K562 (cell line): ENCODE measurements around the gene KCNQ5. TPM values are rescaled to one million over a fixed set of nuclear protein-coding genes. Genes with fewer than 3 reads are reported as not detected.

Experiments used
- ATAC-seq: fragments of 200-7000 bp; cut with Tn5 transposase; 3 replicates; pipeline ENCODE4 v1.9.1; 2020; ENCODE audit warnings: moderate library complexity
- BruUV-seq: library from RNA; stranded (reverse); fragments of 400-500 nt; replicated peaks from 2 replicates; lab custom pipeline; 2021; lab: Mats Ljungman, UMichigan
- CTCF ChIA-PET: fragments of 300-600 bp; formaldehyde crosslinking; extraction: SDS; loops from one replicate; lab custom pipeline; 2021; ENCODE audit warnings: low intra/inter-chr PET ratio; lab: Yijun Ruan, JAX
- POLR2A ChIA-PET: fragments of 300-600, 350-650 bp; sonication (Branson Sonifier 250); formaldehyde crosslinking; extraction: SDS; loops from one replicate; lab custom pipeline; 2021; ENCODE audit warnings: antibody characterized with exemption, inconsistent platforms; lab: Yijun Ruan, JAX
- DNase-seq, 4 experiments: peaks; one replicate each; pipeline versions ENCODE4 v3.0.0 to v3.0.0-alpha.2; 2011 to 2018; ENCODE audit warnings: low spot score in 3 of 4, mixed read lengths in 3 of 4; ENCODE audit errors: extremely low read depth in 1 of 4
- FAIRE-seq: peaks from 2 replicates; lab custom pipeline; 2011; peaks lifted over from hg19 to GRCh38; lab: Jason Lieb, UNC
- H2AFZ ChIP-seq: 2 replicates; pipeline ENCODE4 v1.6.0; 2011; ENCODE audit warnings: low read depth, low read length, control low read depth, inconsistent platforms
- H3K27ac ChIP-seq: fragments of 200-600 bp; 3 replicates; pipeline ENCODE4 v1.8.0; 2011; ENCODE audit warnings: low read depth, mild to moderate bottlenecking, control low read depth, inconsistent platforms, low read length, moderate library complexity, mixed read lengths; ENCODE audit errors: extremely low read depth
- H3K27me3 ChIP-seq, 2 experiments: fragments of 300-600 bp in 1 of 2; 2 replicates in 1 of 2; 3 replicates in 1 of 2; pipeline versions ENCODE4 v1.6.0 to v1.8.0; 2011; ENCODE audit warnings: inconsistent platforms in 2 of 2, low read length in 2 of 2, mild to moderate bottlenecking in 1 of 2, mixed read lengths in 1 of 2, moderate library complexity in 1 of 2; ENCODE audit not compliant: control insufficient read depth in 2 of 2, insufficient read depth in 2 of 2
- H3K36me3 ChIP-seq: fragments of 300-600 bp; 3 replicates; pipeline ENCODE4 v1.8.0; 2011; ENCODE audit warnings: mild to moderate bottlenecking, low read length, inconsistent platforms; ENCODE audit not compliant: control insufficient read depth, insufficient read depth
- H3K4me1 ChIP-seq, 2 experiments: fragments of 200-600 bp in 1 of 2; replicated peaks in 1 of 2; 2 replicates in 1 of 2; 3 replicates in 1 of 2; pipeline versions ENCODE4 v1.5.1 to v1.8.0; 2011; ENCODE audit warnings: inconsistent platforms in 2 of 2, low read length in 2 of 2, mild to moderate bottlenecking in 1 of 2, mixed read lengths in 1 of 2, moderate library complexity in 1 of 2; ENCODE audit not compliant: control insufficient read depth in 2 of 2, insufficient read depth in 2 of 2
- H3K4me2 ChIP-seq: 2 replicates; pipeline ENCODE4 v1.6.1; 2011; ENCODE audit warnings: low read length, control low read depth, inconsistent platforms, mixed read lengths; ENCODE audit not compliant: insufficient read depth
- H3K4me3 ChIP-seq: fragments of 200-600 bp; sonication (generic), shearing (Covaris generic); 2 replicates; pipeline ENCODE4 v1.5.1; 2016; ENCODE audit warnings: control low read depth, inconsistent platforms
- H3K79me2 ChIP-seq: fragments of 200-600 bp; 3 replicates; pipeline ENCODE4 v1.8.0; 2011; ENCODE audit warnings: low read length, inconsistent platforms; ENCODE audit not compliant: control insufficient read depth, insufficient read depth
- H3K9ac ChIP-seq, 2 experiments: 2 replicates each; pipeline versions ENCODE4 v1.6.0 to v1.6.1; 2011; ENCODE audit warnings: low read depth in 2 of 2, low read length in 2 of 2, control low read depth in 1 of 2, inconsistent platforms in 1 of 2, mild to moderate bottlenecking in 1 of 2, mixed read lengths in 1 of 2; ENCODE audit not compliant: insufficient read depth in 1 of 2
- H3K9me1 ChIP-seq: one replicate; pipeline ENCODE4 v1.6.0; 2011; ENCODE audit warnings: inconsistent platforms, mild to moderate bottlenecking, low read length, moderate library complexity; ENCODE audit not compliant: control insufficient read depth, insufficient read depth
- H3K9me3 ChIP-seq: replicated peaks from 2 replicates; pipeline ENCODE4 v1.5.1; 2011; ENCODE audit warnings: low read depth, low read length, inconsistent platforms; ENCODE audit not compliant: control insufficient read depth, insufficient read depth
- H4K20me1 ChIP-seq: replicated peaks from 2 replicates; pipeline ENCODE4 v1.6.1; 2011; ENCODE audit warnings: low read length, inconsistent platforms, mixed read lengths; ENCODE audit not compliant: control insufficient read depth, insufficient read depth
- ELF4 ChIP-seq: fragments of 450-650 bp; formaldehyde crosslinking; IDR thresholded peaks from 2 replicates; pipeline ENCODE4 v1.4.0; 2022; ENCODE audit warnings: missing genetic modification characterization
- ETV6 ChIP-seq, 3 experiments: fragments of 150-350 bp in 1 of 3; sonication (generic) in 1 of 3; formaldehyde crosslinking in 1 of 3; IDR thresholded peaks; 2 replicates each; pipeline versions ENCODE4 v1.6.1 to v1.8.0; 2014 to 2022; ENCODE audit warnings: borderline replicate concordance in 2 of 3, low read depth in 2 of 3, antibody characterized with exemption in 1 of 3, low read length in 1 of 3, mild to moderate bottlenecking in 1 of 3, missing genetic modification reagents in 1 of 3
- RFX1 ChIP-seq: fragments of 450-650 bp; IDR thresholded peaks from 2 replicates; pipeline ENCODE4 v1.6.1; 2016; ENCODE audit warnings: mild to moderate bottlenecking, moderate library complexity
- YBX1 ChIP-seq: fragments of 450-650 bp; IDR thresholded peaks from 2 replicates; pipeline ENCODE4 v1.7.1; 2016; ENCODE audit warnings: mild to moderate bottlenecking
- YY1 ChIP-seq, 3 experiments: IDR thresholded peaks; 2 replicates each; pipeline ENCODE4 v1.6.1; 2011; ENCODE audit warnings: low read length in 2 of 3, mild to moderate bottlenecking in 2 of 3, moderate library complexity in 2 of 3, borderline replicate concordance in 1 of 3, control low read depth in 1 of 3, low read depth in 1 of 3; ENCODE audit not compliant: insufficient read depth in 3 of 3, insufficient replicate concordance in 2 of 3, control insufficient read depth in 1 of 3, insufficient read length in 1 of 3; ENCODE audit errors: extremely low read depth in 1 of 3
- WGBS: fragments of 100-300 bp; shearing (Covaris generic); methylation state at CpG from one replicate; pipeline ENCODE4 v1.1.6; 2016; ENCODE audit warnings: low coverage, mixed read lengths; ENCODE audit not compliant: insufficient coverage; ENCODE audit errors: missing lambda C conversion rate; 5-methylcytosine and 5-hydroxymethylcytosine counted together
- in situ Hi-C: fragments of 300-500 bp; cut with MboI; formaldehyde crosslinking; loops from 4 replicates; pipeline ENCODE4 v1.15.0; 2018; ENCODE audit warnings: inconsistent platforms, mixed read lengths
- intact Hi-C: fragments of 100-400 bp; cut with micrococcal nuclease; formaldehyde crosslinking; loops from 2 replicates; pipeline ENCODE4 v1.14.2; 2022
- polyA plus RNA-seq, 8 experiments: library from polyadenylated mRNA; depleted of rRNA in 4 of 8; stranded (reverse) in 5 of 8; unstranded in 3 of 8; fragments of >200 nt; fragmentation: Nextera tagmentation in 2 of 8; fragmentation: Illumina TruSeq in 1 of 8; extraction: Ambion mirVana in 2 of 8; extraction: Trizol in 1 of 8; gene quantifications; 2 replicates each; pipeline versions ENCODE4 v1.2.1 to v1.2.3, GENCODE V29; 2011 to 2014; ENCODE audit warnings: inconsistent platforms in 1 of 8, missing spikeins in 1 of 8
- total RNA-seq, 7 experiments: library from RNA; depleted of rRNA in 6 of 7; stranded (reverse); fragments of >200 nt in 6 of 7; fragmentation: Illumina TruSeq in 2 of 7; extraction: Trizol in 2 of 7; gene quantifications; 2 replicates each; pipeline versions ENCODE4 v1.2.1 to v1.2.3, GENCODE V29; 2011 to 2021; ENCODE audit warnings: low replicate concordance in 1 of 7

KCNQ5 gene
- total and polyA plus RNA-seq, 9 of the 15 experiments (the other 6 are each of a cell fraction or from before 2014, with no cell fraction given): 0.31 to 5.9 (median 2.6) TPM

DNA sequence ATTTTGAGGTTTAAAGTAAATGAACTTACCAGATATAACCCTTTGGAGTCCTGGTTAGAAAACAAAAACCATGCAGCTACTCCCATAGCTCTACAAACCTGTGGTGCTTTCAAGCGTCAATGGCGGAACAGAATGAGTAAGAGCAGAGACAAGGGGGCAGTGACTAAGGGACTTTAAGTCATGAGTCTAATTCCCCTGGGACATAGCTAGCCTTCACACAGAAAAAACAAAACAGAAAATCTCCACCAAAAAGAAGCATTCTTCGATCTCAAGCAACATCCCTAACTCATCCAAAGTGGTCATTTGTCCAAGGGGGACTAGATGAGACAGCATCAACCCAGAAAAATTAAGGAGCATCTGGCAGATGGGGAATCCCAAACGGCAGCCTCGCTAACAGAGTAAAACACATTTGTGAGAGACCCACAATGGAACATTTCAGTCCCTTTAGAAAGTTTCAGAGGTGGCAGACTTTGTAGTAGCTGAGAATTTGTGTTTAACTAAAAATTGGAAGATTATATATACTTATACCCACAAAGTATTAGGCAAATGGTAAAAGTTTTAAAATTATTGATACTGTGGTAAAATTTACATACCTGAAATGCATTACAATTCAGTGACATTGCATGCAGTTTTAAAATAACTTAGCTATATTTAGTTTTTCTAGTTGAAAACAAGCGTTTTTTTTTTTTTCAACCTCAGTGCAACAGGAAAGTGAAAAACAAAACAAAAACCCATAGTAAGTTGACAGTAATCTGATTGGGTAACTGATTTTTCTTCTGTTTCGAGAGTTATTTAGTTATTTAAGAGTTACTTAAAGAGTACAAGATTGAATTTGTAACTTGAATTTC is 67.5 kb downstream of the KCNQ5 start:
- ATAC-seq (no peak), FAIRE-seq (peak; percentile 19), DNase-seq (no peak)
- Histone ChIP-seq H3K4me3 (no peak overlapping the region), H3K79me2 (no peaks in the 10 kb centered on the region), H3K4me2 (no peak overlapping the region), H3K9me3 (no peaks in the 10 kb centered on the region), H3K9me1 (no peaks in the 10 kb centered on the region), H3K27me3 (no peaks in the 10 kb centered on the region), H3K9ac (no peak overlapping the region), H3K36me3 (no peaks in the 10 kb centered on the region), H3K4me1 (no peaks in the 10 kb centered on the region), H3K27ac (no peak overlapping the region), H4K20me1 (no peaks in the 10 kb centered on the region), H2AFZ (no peak overlapping the region)
- POLR2A ChIA-PET: no interaction called here
- WGBS: 35% methylated on average over 7 of the region's 7 CpGs
- in situ Hi-C loops (no loop called here), intact Hi-C loops (no loop called here)
- TF ChIP-seq YY1 (IDR thresholded peaks at IDR 0.05; ENCODE audit: borderline replicate concordance in 1 of 3, control insufficient read depth in 1 of 3, extremely low read depth in 1 of 3, insufficient read depth in 3 of 3, insufficient read length in 1 of 3, insufficient replicate concordance in 2 of 3, low read depth in 1 of 3, low read length in 2 of 3) (peak in 1 of 3 experiments; percentile 22), ELF4 (no peak)
- CTCF ChIA-PET: no interaction called here
- BruUV-seq: no TSS peak

GRCh38 chr6:72691249-72691648 is 69.4 kb downstream of the KCNQ5 start:
- H3K79me2 ChIP-seq: no peaks in the 10 kb centered on the region
- intact Hi-C loops: no loop called here
- TF ChIP-seq YBX1 (no peak), RFX1 (peak; percentile 48), ETV6 (IDR thresholded peaks at IDR 0.05; ENCODE audit: borderline replicate concordance in 1 of 2, low read depth in 2 of 2, low read length in 1 of 2) (no peak), ETV6 (CRISPR knock-in tag; IDR thresholded peaks at IDR 0.05; ENCODE audit: borderline replicate concordance) (no peak)
- in situ Hi-C loops: no loop called here
- H4K20me1 ChIP-seq: no peaks in the 10 kb centered on the region
- H3K9me1 ChIP-seq: no peaks in the 10 kb centered on the region
- no peaks in the 10 kb centered on the region for H3K27me3 ChIP-seq
- no peaks in the 10 kb centered on the region for H3K9me3 ChIP-seq
- H3K36me3 ChIP-seq: no peaks in the 10 kb centered on the region
- no peak overlapping the region for H2AFZ ChIP-seq
- H3K4me1 ChIP-seq: no peaks in the 10 kb centered on the region
- no TSS peak for BruUV-seq
- 42% methylated on average over 6 of the region's 6 CpGs for WGBS
- no peak for DNase-seq
- no peak overlapping the region for H3K27ac ChIP-seq
- no peak overlapping the region for H3K4me2 ChIP-seq
- CTCF ChIA-PET: no interaction called here
- FAIRE-seq: no peak
- POLR2A ChIA-PET: no interaction called here
- ATAC-seq: no peak
- no peak overlapping the region for H3K9ac ChIP-seq
- H3K4me3 ChIP-seq: no peak overlapping the region
